HUDEP-2 (cell line): ENCODE data around the gene SLC36A3.
"Not testable (repeated sequence)": the region's sequence is repeated elsewhere in the genome, so short reads cannot be mapped to it uniquely, and the experiment has no call there.

Source experiments
- DNase-seq, 76 experiments: peaks; one replicate each; lab custom pipeline; 2025; ENCODE audit not compliant: unreplicated experiment in 76 of 76; lab: John Stamatoyannopoulos, UW

SLC36A3 gene

GRCh38 chr5:151303666-151304065 lies at the start of gene SLC36A3:
Gene SLC36A3, minus strand, starts transcription at chr5:151303766. Its CDS starts 412 bp downstream, at chr5:151303354.
- DNase-seq: no peak

- DNase-seq: no peak
Measured at GRCh38 chr5:151351671-151352070, 48.1 kb upstream of the SLC36A3 start.

DNA sequence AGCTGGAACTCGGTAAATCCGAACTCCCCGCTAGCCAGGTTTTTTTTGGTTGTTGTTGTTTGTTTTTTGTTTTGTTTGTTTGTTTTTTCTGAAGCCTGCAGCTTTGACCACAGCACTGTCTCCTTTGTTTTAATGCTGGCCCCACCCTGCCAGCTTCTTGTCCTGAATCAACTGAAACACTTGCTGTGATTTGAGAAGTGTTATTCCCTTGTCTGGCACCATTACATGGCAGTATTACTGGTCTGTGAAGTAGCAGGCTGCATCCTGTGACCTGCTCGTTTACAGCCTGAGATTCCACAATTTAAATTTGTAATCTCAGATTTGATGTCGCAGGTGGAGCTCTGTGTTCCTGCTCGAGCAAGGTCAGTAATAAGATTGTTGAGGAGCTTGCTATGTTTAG lies 45.2 kb upstream of the SLC36A3 start:
- no peak for DNase-seq

GRCh38 chr5:151347369-151347768 lies 43.8 kb upstream of the SLC36A3 start, which contains the start of gene SLC36A2:
Gene SLC36A2, minus strand, starts transcription at chr5:151347559. Its CDS starts 99 bp downstream, at chr5:151347460.
- no peak for DNase-seq

- DNase-seq: no peak
Measured at GRCh38 chr5:151345808-151346478, 42.4 kb upstream of the SLC36A3 start.

- DNase-seq: no peak
Measured at GRCh38 chr5:151345187-151345807, 41.7 kb upstream of the SLC36A3 start.

DNA sequence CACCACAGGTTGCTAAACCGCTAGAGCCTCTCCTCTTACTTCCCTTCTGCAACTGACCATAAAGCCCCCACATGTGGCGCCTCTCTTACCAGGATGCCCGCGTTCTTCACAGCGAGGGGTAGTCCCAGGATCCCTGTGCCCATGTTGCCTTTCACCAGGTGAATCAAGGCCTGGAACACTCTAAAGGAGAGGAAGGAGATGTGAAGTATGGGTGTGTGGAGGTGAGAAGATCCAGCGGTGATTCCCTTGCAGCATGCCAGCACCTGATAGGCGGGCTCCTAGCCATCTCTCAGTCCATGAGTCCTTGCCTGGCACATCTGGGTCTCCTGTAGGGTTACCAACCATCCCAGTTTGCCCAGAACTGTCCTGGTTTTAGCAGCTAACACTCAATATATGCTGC lies 40.5 kb upstream of the SLC36A3 start:
- no peak for DNase-seq

GRCh38 chr5:151340004-151340403 lies 36.4 kb upstream of the SLC36A3 start:
- no peak for DNase-seq

DNA sequence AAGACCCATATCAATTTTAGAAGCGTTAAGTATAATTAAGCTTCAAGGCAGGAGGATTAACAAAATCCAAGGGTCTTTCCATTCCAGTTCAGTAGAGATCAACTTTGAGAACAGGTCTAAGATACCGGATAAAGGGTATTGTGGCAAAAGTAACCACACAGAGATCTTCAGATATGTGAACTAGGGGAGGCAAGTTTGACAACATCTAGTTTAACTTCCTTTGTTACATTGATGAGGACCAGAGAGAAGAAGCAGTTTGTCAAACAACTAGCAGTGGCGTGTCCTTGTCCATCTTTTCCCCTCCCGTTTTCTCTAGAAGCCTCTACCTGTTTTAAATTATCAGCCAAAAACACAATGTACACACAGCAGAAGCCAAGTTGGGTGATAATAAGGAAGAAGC lies 35.2 kb upstream of the SLC36A3 start:
- no peak for DNase-seq

GRCh38 chr5:151332857-151333256 lies 29.3 kb upstream of the SLC36A3 start:
- no peak for DNase-seq

DNA sequence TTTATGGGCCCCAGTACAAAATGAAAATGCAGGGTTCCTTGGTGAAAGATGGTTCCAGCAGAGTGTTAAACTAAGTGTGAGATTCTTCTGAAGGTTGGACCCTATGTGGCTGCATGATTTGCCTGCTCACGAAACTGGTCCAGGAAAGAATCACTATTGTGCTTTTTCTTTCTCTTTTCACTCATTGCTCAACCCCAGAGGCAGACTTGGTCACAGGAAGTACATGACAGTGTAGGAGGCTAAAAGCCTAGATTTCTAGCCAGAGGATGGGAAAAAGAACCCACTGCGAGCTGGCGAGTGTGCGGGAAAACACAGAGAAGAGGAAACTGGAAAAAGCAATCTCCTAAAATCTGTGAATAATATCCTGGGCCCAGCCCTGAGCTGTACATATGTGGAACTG lies 25.2 kb upstream of the SLC36A3 start:
- no peak for DNase-seq

GRCh38 chr5:151327585-151327984 lies 24.0 kb upstream of the SLC36A3 start:
- DNase-seq: no peak

- DNase-seq: no peak
Measured at GRCh38 chr5:151326266-151326665, 22.7 kb upstream of the SLC36A3 start.

DNA sequence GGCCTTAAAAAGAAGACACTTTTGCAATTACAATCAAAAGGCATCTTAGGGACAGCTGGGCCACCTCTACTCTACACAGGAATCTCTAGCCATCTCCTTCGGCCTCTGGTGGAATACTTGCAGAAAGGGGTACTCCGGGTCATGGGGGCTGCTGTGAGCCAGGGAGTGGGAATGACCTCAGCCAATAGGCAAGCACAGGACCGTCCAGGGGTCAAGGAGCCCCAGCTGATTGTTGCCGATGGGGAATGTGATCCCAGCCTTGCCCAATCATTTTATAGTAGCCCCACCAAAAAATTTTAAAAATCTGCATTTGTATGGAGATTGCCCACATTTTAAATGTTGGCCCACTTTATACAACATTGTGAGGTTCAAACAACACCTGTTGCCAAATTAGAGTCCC lies 16.9 kb upstream of the SLC36A3 start:
- no peak for DNase-seq

- DNase-seq: peak in 14 of 76 experiments; percentile 2 to 26 (median 5)
Measured at GRCh38 chr5:151318850-151319732, 15.5 kb upstream of the SLC36A3 start.

DNA sequence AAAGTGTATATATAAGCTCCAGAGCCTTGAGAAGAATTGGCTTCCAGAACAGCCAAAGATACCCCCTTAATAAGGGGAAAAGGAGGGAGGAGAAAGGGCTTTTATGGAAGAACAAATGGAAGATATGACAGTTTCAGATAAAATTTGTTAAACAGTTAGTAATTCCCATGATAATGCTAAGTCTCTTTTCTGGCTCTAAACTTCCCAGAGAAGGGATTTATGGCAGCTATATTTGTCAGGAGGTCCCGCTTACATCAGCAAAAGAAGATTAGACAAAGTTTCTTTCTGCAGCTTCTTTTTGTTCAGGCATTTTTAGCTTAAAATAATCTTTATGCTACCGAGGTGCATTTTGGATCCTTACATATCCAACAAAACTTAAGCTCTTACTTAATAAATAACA lies 14.3 kb upstream of the SLC36A3 start:
- no peak for DNase-seq

DNA sequence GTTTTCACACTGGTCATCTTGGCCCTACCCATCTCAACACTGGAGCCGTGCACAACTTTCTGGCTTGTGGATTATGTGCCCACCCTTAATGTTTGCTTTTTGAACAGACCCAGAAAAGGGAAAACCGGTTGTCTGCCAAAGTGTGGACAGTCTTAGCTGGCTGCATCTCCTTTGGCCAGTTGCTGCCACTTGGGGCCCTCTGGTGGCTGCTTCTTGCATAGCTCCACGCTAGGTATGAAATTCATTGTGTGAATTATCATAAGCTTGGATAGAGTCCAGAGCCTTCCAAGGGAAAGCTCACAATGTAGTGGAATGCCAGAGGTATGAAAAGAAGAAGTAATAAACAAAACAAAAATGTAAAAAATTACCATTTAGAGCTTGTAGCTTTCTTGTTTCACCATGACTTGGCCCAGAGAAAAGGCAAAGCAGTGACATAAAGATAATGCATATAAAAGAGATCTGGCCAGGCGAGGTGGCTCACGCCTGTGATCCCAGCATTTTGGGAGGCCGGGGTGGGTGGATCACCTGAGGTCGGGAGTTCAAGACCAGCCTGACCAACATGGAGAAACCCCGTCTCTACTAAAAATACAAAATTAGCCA lies 12.5 kb upstream of the SLC36A3 start:
- DNase-seq: peak in 63 of 76 experiments; percentile 4 to 73 (median 39)

- no peak for DNase-seq
Measured at GRCh38 chr5:151313357-151313756, 9.8 kb upstream of the SLC36A3 start.

GRCh38 chr5:151312756-151313324 lies 9.3 kb upstream of the SLC36A3 start:
- no peak for DNase-seq

- no peak for DNase-seq
Measured at GRCh38 chr5:151310932-151311331, 7.4 kb upstream of the SLC36A3 start.

- not testable (repeated sequence) for DNase-seq
Measured at GRCh38 chr5:151309821-151310220, 6.3 kb upstream of the SLC36A3 start.
